Right atrium auricular region (tissue), 2 donors: Measurements from ENCODE around the gene MICALL1. TPM values are rescaled to one million over a fixed set of nuclear protein-coding genes. Genes with fewer than 3 reads are reported as not detected.
A peak's percentile ranks its signal among the peaks of the same experiment; 100 is the strongest.

Source experiments
- DNase-seq: peaks from one replicate; pipeline ENCODE4 v3.0.0-alpha.2; 2019; ENCODE audit warnings: low spot score
- H3K27ac ChIP-seq, 2 donors: fragments of 200-600 bp; sonication (generic); 1 replicate in 1 of 2; 2 replicates in 1 of 2; pipeline ENCODE4 v1.5.1; 2016 to 2019
- H3K27me3 ChIP-seq, 2 donors: fragments of 200-600 bp; sonication (generic); one replicate each; pipeline versions ENCODE4 v1.5.1 to v1.6.0; 2017 to 2019
- H3K36me3 ChIP-seq: fragments of 200-600 bp; sonication (generic); one replicate; pipeline ENCODE4 v1.5.1; 2016
- H3K4me1 ChIP-seq, 2 donors: fragments of 200-600 bp; sonication (generic); one replicate each; pipeline versions ENCODE4 v1.5.1 to v1.6.0; 2017 to 2019
- H3K4me3 ChIP-seq, 2 donors: fragments of 200-600 bp; sonication (generic); 1 replicate in 1 of 2; 2 replicates in 1 of 2; pipeline ENCODE4 v1.5.1; 2017 to 2019; ENCODE audit warnings: mild to moderate bottlenecking in 1 of 2, moderate library complexity in 1 of 2
- H3K9me3 ChIP-seq, 2 donors: fragments of 200-600 bp; sonication (generic); one replicate each; pipeline ENCODE4 v1.5.1; 2019
- CTCF ChIP-seq, 2 donors: fragments of 200-600 bp; sonication (generic); IDR thresholded peaks; one replicate each; pipeline ENCODE4 v1.5.1; 2019; ENCODE audit warnings: antibody characterized with exemption in 2 of 2
- total RNA-seq, 2 donors: library from RNA; depleted of rRNA; stranded (reverse); fragments of >200 nt; gene quantifications; one replicate each; pipeline ENCODE4 v1.1.0, GENCODE V29; 2016

Gene MICALL1
- total RNA-seq: 10 to 100 TPM; 16.9 TPM

GRCh38 chr22:37905534-37906363 is at the start of gene MICALL1:
Gene MICALL1, plus strand, starts transcription at chr22:37906297. Its CDS starts 126 bp downstream, at chr22:37906423.
- peak; percentile 59 for DNase-seq

GRCh38 chr22:37860796-37861421 is 45.2 kb upstream of the MICALL1 start:
- no peaks in the 10 kb centered on the region for H3K9me3 ChIP-seq
- peaks cover 95% of the 10 kb centered on the region for H3K36me3 ChIP-seq
- no peak overlapping the region for H3K27ac ChIP-seq
- DNase-seq: no peak
- TF ChIP-seq CTCF (IDR thresholded peaks at IDR 0.05): no peak
- H3K4me1 ChIP-seq: peaks cover 0 to 12% of the 10 kb centered on the region in 2 donors
- no peak overlapping the region for H3K4me3 ChIP-seq
- H3K27me3 ChIP-seq: no peaks in the 10 kb centered on the region

More at GRCh38 chr22:37905534-37906363, at the start of gene MICALL1:
- Histone ChIP-seq H3K4me3 (peak within 1 kb of the TSS; percentile 54 to 73), H3K36me3 (no peaks in the 10 kb centered on the region), H3K27ac (peak within 1 kb of the TSS; percentile 73 to 76), H3K4me1 (peaks cover 0 to 33% of the 10 kb centered on the region in 2 donors), H3K27me3 (no peaks in the 10 kb centered on the region), H3K9me3 (no peaks in the 10 kb centered on the region)
- peak in 1 of 2 donors; percentile 44 for TF ChIP-seq CTCF (IDR thresholded peaks at IDR 0.05)

GRCh38 chr22:37862570-37863325 is 43.3 kb upstream of the MICALL1 start:
- Histone ChIP-seq H3K36me3 (peaks cover 91% of the 10 kb centered on the region), H3K27ac (no peak overlapping the region), H3K4me3 (no peak overlapping the region), H3K4me1 (peaks cover 0 to 12% of the 10 kb centered on the region in 2 donors), H3K27me3 (no peaks in the 10 kb centered on the region), H3K9me3 (no peaks in the 10 kb centered on the region)
- no peak for TF ChIP-seq CTCF (IDR thresholded peaks at IDR 0.05)
- DNase-seq: no peak

- DNase-seq: no peak
- Histone ChIP-seq H3K4me1 (peaks cover 0 to 12% of the 10 kb centered on the region in 2 donors), H3K4me3 (no peak overlapping the region), H3K27ac (no peak overlapping the region), H3K36me3 (peaks cover 90% of the 10 kb centered on the region), H3K27me3 (no peaks in the 10 kb centered on the region), H3K9me3 (no peaks in the 10 kb centered on the region)
- TF ChIP-seq CTCF (IDR thresholded peaks at IDR 0.05): no peak
These were observed 40.6 kb upstream of the MICALL1 start for GRCh38 chr22:37865510-37865909.

GRCh38 chr22:37870273-37870672 is 35.8 kb upstream of the MICALL1 start:
- Histone ChIP-seq H3K9me3 (no peaks in the 10 kb centered on the region), H3K36me3 (peaks cover 92% of the 10 kb centered on the region), H3K4me1 (no peaks in the 10 kb centered on the region), H3K27ac (no peak overlapping the region), H3K4me3 (no peak overlapping the region), H3K27me3 (no peaks in the 10 kb centered on the region)
- TF ChIP-seq CTCF (IDR thresholded peaks at IDR 0.05): no peak
- no peak for DNase-seq
